Panc1 (cell line): ENCODE measurements around the gene TSPAN3. TPM values are rescaled to one million over a fixed set of nuclear protein-coding genes. Genes with fewer than 3 reads are reported as not detected.

Experiments
- ATAC-seq: fragments of 200-7000 bp; cut with Tn5 transposase; 2 replicates; pipeline ENCODE4 v1.9.1; 2020; ENCODE audit warnings: mild to moderate bottlenecking, moderate library complexity
- BruUV-seq: library from RNA; stranded (reverse); fragments of 400-500 nt; replicated peaks from 2 replicates; lab custom pipeline; 2021; lab: Mats Ljungman, UMichigan
- CTCF ChIA-PET: fragments of 300-600 bp; sonication (Branson Sonifier 250); formaldehyde crosslinking; loops from one replicate; lab custom pipeline; 2022; ENCODE audit warnings: antibody characterized with exemption; lab: Charles Lee
- POLR2A ChIA-PET: fragments of 300-600 bp; sonication (Branson Sonifier 250); formaldehyde crosslinking; loops from one replicate; lab custom pipeline; 2022; ENCODE audit warnings: antibody characterized with exemption; lab: Charles Lee
- DNase-seq: peaks from one replicate; pipeline ENCODE4 v3.0.0-alpha.2; 2010; ENCODE audit warnings: low read depth, low spot score
- H3K27ac ChIP-seq: 2 replicates; pipeline ENCODE4 v1.5.1; 2011; ENCODE audit warnings: mild to moderate bottlenecking, low read length, inconsistent platforms
- H3K27me3 ChIP-seq: fragments of 200-500 bp; sonication (Bioruptor generic); 2 replicates; pipeline ENCODE4 v1.6.0; 2014; ENCODE audit warnings: low read length, inconsistent platforms; ENCODE audit not compliant: control insufficient read depth, insufficient read depth
- H3K36me3 ChIP-seq: fragments of 200-500 bp; sonication (Bioruptor generic); 2 replicates; pipeline ENCODE4 v1.5.1; 2014; ENCODE audit warnings: inconsistent platforms, mild to moderate bottlenecking, low read length, moderate library complexity; ENCODE audit not compliant: control insufficient read depth, insufficient read depth
- H3K4me1 ChIP-seq: 2 replicates; pipeline ENCODE4 v1.5.1; 2011; ENCODE audit warnings: inconsistent platforms, mild to moderate bottlenecking, low read length, moderate library complexity; ENCODE audit not compliant: control insufficient read depth, insufficient read depth
- H3K4me3 ChIP-seq, 2 experiments: 2 replicates each; pipeline ENCODE4 v1.5.1; 2011 to 2012; ENCODE audit warnings: low read depth in 2 of 2, low read length in 2 of 2, mild to moderate bottlenecking in 2 of 2, inconsistent platforms in 1 of 2, moderate library complexity in 1 of 2
- H3K9me3 ChIP-seq: fragments of 200-500 bp; sonication (Bioruptor generic); 2 replicates; pipeline ENCODE4 v1.5.1; 2014; ENCODE audit warnings: low read depth, mild to moderate bottlenecking, inconsistent platforms, low read length, moderate library complexity; ENCODE audit not compliant: control insufficient read depth, insufficient read depth
- POLR2AphosphoS5 ChIP-seq: IDR thresholded peaks from 2 replicates; pipeline ENCODE4 v1.6.1; 2012; ENCODE audit warnings: mild to moderate bottlenecking, low read depth, low read length, moderate library complexity
- SIN3A ChIP-seq: IDR thresholded peaks from 2 replicates; pipeline ENCODE4 v1.6.1; 2012; ENCODE audit warnings: low read depth, mild to moderate bottlenecking, low read length, moderate library complexity, borderline replicate concordance; ENCODE audit not compliant: insufficient read depth
- TCF7L2 ChIP-seq: IDR thresholded peaks from 2 replicates; pipeline ENCODE4 v1.6.1; 2011; ENCODE audit warnings: mild to moderate bottlenecking, low read depth, low read length, inconsistent platforms
- in situ Hi-C: cut with HindIII; loops from 2 replicates; pipeline ENCODE4 v1.10.0; 2016; ENCODE audit warnings: low sequenced_read_pairs, low pct_unique_long_range_greater_than_20kb
- intact Hi-C: fragments of 100-400 bp; cut with micrococcal nuclease; formaldehyde crosslinking; loops from one replicate; pipeline ENCODE4 v1.10.0; 2022; ENCODE audit not compliant: unreplicated experiment
- total RNA-seq: library from RNA; stranded (reverse); gene quantifications from one replicate; pipeline ENCODE4 v1.2.1, GENCODE V29; 2021; ENCODE audit not compliant: unreplicated experiment
- TF ChIP-seq, protein P1 (sequence below): fragments of 450-650 bp; IDR thresholded peaks from 2 replicates; pipeline ENCODE4 v1.5.1; 2017; ENCODE audit warnings: mild to moderate bottlenecking
- TF ChIP-seq, protein P2 (sequence below), 2 experiments: IDR thresholded peaks; 2 replicates each; pipeline ENCODE4 v1.6.1; 2011 to 2012; ENCODE audit warnings: low read depth in 2 of 2, control low read depth in 1 of 2, low read length in 1 of 2, mild to moderate bottlenecking in 1 of 2, moderate library complexity in 1 of 2; ENCODE audit not compliant: insufficient read depth in 1 of 2

Gene TSPAN3
- total RNA-seq, 1 experiment from 2014 or later = 130 TPM

DNA sequence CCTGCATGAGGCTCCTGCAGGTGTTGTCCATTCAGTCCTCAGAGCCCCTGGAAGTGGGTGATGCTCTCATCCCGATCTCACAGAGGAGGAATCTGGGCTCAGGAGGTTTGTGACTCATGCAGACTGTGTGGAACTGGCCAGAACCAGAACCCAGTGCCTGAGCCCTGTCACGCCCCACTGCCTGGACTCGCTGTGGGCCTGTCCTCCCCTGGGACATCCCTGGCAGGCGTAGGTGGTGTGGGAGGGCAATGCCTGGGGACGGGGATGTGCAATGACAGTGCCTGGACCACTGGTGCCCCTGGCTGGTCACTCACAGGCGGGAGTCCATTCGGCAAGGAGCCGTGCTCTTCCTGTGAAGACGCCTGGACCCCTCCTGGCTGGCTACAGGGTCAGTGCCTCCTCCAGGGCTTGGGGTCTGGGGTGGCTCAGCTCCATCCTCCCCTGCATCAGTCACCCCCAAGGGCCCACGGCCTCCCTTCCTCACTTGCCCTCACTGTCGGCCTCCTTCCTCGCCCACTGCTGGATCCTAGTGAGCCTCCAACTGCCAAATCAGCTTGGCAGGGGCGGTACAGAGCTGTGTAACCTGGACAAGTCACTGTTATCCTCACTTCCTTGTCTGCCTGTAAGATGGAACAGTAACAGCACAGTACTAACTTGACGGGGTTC, 61.1 kb downstream of the TSPAN3 start:
- CTCF ChIA-PET = no interaction called here
- no peaks in the 10 kb centered on the region for H3K36me3 ChIP-seq
- ATAC-seq (peak; percentile 24; the same call in 1 of the 2 replicates), DNase-seq (no peak)
- intact Hi-C loops = no loop called here
- POLR2A ChIA-PET = no interaction called here
- no peak overlapping the region for H3K4me3 ChIP-seq
- BruUV-seq = no TSS peak
- in situ Hi-C loops = no loop called here
- H3K27me3 ChIP-seq = no peaks in the 10 kb centered on the region
- no peaks in the 10 kb centered on the region for H3K9me3 ChIP-seq
- H3K4me1 ChIP-seq = no peaks in the 10 kb centered on the region
- TF ChIP-seq, protein P1, sequence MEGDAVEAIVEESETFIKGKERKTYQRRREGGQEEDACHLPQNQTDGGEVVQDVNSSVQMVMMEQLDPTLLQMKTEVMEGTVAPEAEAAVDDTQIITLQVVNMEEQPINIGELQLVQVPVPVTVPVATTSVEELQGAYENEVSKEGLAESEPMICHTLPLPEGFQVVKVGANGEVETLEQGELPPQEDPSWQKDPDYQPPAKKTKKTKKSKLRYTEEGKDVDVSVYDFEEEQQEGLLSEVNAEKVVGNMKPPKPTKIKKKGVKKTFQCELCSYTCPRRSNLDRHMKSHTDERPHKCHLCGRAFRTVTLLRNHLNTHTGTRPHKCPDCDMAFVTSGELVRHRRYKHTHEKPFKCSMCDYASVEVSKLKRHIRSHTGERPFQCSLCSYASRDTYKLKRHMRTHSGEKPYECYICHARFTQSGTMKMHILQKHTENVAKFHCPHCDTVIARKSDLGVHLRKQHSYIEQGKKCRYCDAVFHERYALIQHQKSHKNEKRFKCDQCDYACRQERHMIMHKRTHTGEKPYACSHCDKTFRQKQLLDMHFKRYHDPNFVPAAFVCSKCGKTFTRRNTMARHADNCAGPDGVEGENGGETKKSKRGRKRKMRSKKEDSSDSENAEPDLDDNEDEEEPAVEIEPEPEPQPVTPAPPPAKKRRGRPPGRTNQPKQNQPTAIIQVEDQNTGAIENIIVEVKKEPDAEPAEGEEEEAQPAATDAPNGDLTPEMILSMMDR = no peak
- TF ChIP-seq SIN3A = no peak
- TF ChIP-seq TCF7L2 = no peak
- TF ChIP-seq, protein P2, sequence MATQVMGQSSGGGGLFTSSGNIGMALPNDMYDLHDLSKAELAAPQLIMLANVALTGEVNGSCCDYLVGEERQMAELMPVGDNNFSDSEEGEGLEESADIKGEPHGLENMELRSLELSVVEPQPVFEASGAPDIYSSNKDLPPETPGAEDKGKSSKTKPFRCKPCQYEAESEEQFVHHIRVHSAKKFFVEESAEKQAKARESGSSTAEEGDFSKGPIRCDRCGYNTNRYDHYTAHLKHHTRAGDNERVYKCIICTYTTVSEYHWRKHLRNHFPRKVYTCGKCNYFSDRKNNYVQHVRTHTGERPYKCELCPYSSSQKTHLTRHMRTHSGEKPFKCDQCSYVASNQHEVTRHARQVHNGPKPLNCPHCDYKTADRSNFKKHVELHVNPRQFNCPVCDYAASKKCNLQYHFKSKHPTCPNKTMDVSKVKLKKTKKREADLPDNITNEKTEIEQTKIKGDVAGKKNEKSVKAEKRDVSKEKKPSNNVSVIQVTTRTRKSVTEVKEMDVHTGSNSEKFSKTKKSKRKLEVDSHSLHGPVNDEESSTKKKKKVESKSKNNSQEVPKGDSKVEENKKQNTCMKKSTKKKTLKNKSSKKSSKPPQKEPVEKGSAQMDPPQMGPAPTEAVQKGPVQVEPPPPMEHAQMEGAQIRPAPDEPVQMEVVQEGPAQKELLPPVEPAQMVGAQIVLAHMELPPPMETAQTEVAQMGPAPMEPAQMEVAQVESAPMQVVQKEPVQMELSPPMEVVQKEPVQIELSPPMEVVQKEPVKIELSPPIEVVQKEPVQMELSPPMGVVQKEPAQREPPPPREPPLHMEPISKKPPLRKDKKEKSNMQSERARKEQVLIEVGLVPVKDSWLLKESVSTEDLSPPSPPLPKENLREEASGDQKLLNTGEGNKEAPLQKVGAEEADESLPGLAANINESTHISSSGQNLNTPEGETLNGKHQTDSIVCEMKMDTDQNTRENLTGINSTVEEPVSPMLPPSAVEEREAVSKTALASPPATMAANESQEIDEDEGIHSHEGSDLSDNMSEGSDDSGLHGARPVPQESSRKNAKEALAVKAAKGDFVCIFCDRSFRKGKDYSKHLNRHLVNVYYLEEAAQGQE (IDR thresholded peaks at IDR 0.05; ENCODE audit: insufficient read depth in 1 of 2, low read depth in 2 of 2, low read length in 1 of 2) = no peak
- H3K27ac ChIP-seq = no peak overlapping the region

DNA sequence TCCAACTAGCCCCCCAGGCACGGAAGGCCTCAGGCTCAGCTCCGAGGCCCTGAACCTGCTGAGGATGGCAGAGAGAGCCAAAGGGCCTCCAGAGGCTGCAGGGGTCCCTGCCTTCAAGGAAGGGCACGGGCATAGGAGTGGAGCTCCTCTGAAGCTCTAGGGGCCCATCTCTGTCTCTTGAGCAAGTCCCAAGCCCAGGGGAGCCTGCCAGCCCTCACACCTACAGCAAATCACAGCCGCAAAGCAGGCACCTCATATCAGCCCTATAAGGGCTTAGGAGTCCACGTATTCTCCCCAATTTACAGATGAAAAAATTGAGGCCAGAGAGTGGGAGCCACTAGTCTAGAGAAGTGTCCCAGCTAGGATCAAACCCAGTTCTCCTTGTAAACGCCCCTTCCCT, 61.7 kb downstream of the TSPAN3 start:
- BruUV-seq = no TSS peak
- H3K4me1 ChIP-seq = no peaks in the 10 kb centered on the region
- H3K36me3 ChIP-seq = no peaks in the 10 kb centered on the region
- TF ChIP-seq, protein P1 = no peak
- TF ChIP-seq TCF7L2 = no peak
- no peak for TF ChIP-seq POLR2AphosphoS5
- TF ChIP-seq SIN3A = no peak
- TF ChIP-seq, protein P2 (IDR thresholded peaks at IDR 0.05; ENCODE audit: insufficient read depth in 1 of 2, low read depth in 2 of 2, low read length in 1 of 2) = no peak
- intact Hi-C loops = no loop called here
- in situ Hi-C loops = no loop called here
- H3K4me3 ChIP-seq = no peak overlapping the region
- DNase-seq (no peak), ATAC-seq (no peak)
- H3K27me3 ChIP-seq = no peaks in the 10 kb centered on the region
- no peak overlapping the region for H3K27ac ChIP-seq
- ChIA-PET CTCF (no interaction called here), POLR2A (no interaction called here)
- no peaks in the 10 kb centered on the region for H3K9me3 ChIP-seq
